Spleen (tissue), 7 donors: ENCODE results near the gene CHD9.

ENCODE experiments used
- CTCF ChIP-seq, 11 experiments: fragments of 200-600 bp in 7 of 11; fragments of 450-650 bp in 4 of 11; sonication (generic) in 4 of 11; IDR thresholded peaks in 8 of 11; conservative IDR thresholded peaks in 3 of 11; 1 replicate in 7 of 11; 2 replicates in 4 of 11; pipeline versions ENCODE4 v1.4.0 to v1.8.0; 2016 to 2021; ENCODE audit warnings: antibody characterized with exemption in 11 of 11, inconsistent platforms in 4 of 11, mild to moderate bottlenecking in 1 of 11
- POLR2A ChIP-seq, 3 donors: fragments of 450-650 bp; IDR thresholded peaks; one replicate each; pipeline ENCODE4 v1.5.1; 2017; ENCODE audit warnings: antibody characterized with exemption in 3 of 3, mild to moderate bottlenecking in 1 of 3
- POLR2AphosphoS5 ChIP-seq, 3 donors: sonication (generic); formaldehyde crosslinking; IDR thresholded peaks; one replicate each; pipeline ENCODE4 v1.5.1; 2017; ENCODE audit warnings: antibody characterized with exemption in 3 of 3
- donor health status: DM: no; HTN: no; CAD: no; lungs with moderate emphysema.
- donor health status: DM: no; HTN: no; CAD: no.
- donor health status: DM: no; HTN: no; CAD: no.

GRCh38 chr16:53135329-53135728 lies 80.5 kb downstream of the CHD9 start:
- TF ChIP-seq CTCF (IDR thresholded peaks at IDR 0.05 in 8 of 11, conservative IDR thresholded peaks at IDR 0.05 in 3 of 11) (no peak), POLR2A (IDR thresholded peaks at IDR 0.05) (no peak), POLR2AphosphoS5 (IDR thresholded peaks at IDR 0.05) (no peak)
